Left cardiac atrium (tissue), 4 donors: ENCODE results near the gene RYR3. TPM values are rescaled to one million over a fixed set of nuclear protein-coding genes. Genes with fewer than 3 reads are reported as not detected.

ENCODE experiments used
- ATAC-seq, 2 donors: fragments of 200-7000 bp; cut with Tn5 transposase; one replicate each; pipeline ENCODE4 v1.9.1; 2020; ENCODE audit warnings: mild to moderate bottlenecking in 2 of 2, moderate library complexity in 2 of 2
- DNase-seq: peaks from one replicate; pipeline ENCODE4 v3.0.0-alpha.2; 2020
- intact Hi-C, 2 donors: fragments of 100-400 bp; cut with DNase I; formaldehyde crosslinking; loops; one replicate each; pipeline versions ENCODE4 v1.14.1 to v1.15.1; 2022 to 2023
- total RNA-seq, 2 donors: library from RNA; stranded (reverse); fragmentation: NEBNext Ultra II Directional; extraction: Animal tissue kit (Norgen Biotek cat#: 25700); gene quantifications; one replicate each; pipeline ENCODE4 v1.2.1, GENCODE V29; 2021
- donor health status: DM: no; HTN: yes; CAD: no.
- donor health status: DM: no; HTN: yes; CAD: no; lungs with severe emphysema.
- donor health status: DM: yes; HTN: yes; CAD: no.
- donor health status: Dilated cardiomyopathy.

The RYR3 gene
- total RNA-seq, 2 donors from 2014 or later: 0.15 to 0.21 TPM

GRCh38 chr15:33473714-33474113, 162.9 kb downstream of the RYR3 start:
- intact Hi-C loops: no loop called here
- no peak for DNase-seq
- ATAC-seq: no peak

- ATAC-seq: no peak
- intact Hi-C loops: no loop called here
- DNase-seq: no peak
Observed at GRCh38 chr15:33476076-33476475, 165.3 kb downstream of the RYR3 start.

GRCh38 chr15:33476908-33477307, 166.1 kb downstream of the RYR3 start:
- no peak for DNase-seq
- no peak for ATAC-seq
- intact Hi-C loops: no loop called here

GRCh38 chr15:33489335-33489734, 178.6 kb downstream of the RYR3 start:
- intact Hi-C loops: no loop called here
- no peak for DNase-seq
- no peak for ATAC-seq

- DNase-seq: no peak
Observed at GRCh38 chr15:33490703-33491102, 179.9 kb downstream of the RYR3 start.

GRCh38 chr15:33492434-33493052, 181.8 kb downstream of the RYR3 start:
- DNase-seq: no peak
- intact Hi-C loops: no loop called here
- ATAC-seq: peak; percentile 65 to 68

More at GRCh38 chr15:33490703-33491102, 179.9 kb downstream of the RYR3 start:
- no peak for ATAC-seq
- intact Hi-C loops: no loop called here

- ATAC-seq (no peak), DNase-seq (no peak)
- intact Hi-C loops: no loop called here
Observed at GRCh38 chr15:33494306-33494705, 183.5 kb downstream of the RYR3 start.

GRCh38 chr15:33500432-33501195, 189.8 kb downstream of the RYR3 start:
- intact Hi-C loops: no loop called here
- no peak for DNase-seq
- ATAC-seq: no peak

GRCh38 chr15:33503681-33504080, 192.9 kb downstream of the RYR3 start:
- DNase-seq: no peak
- ATAC-seq: no peak
- intact Hi-C loops: no loop called here

GRCh38 chr15:33506781-33507296, 196.1 kb downstream of the RYR3 start:
- DNase-seq (no peak), ATAC-seq (no peak)
- intact Hi-C loops: no loop called here

- intact Hi-C loops: no loop called here
- no peak for DNase-seq
- no peak for ATAC-seq
Observed at GRCh38 chr15:33508703-33509102, 197.9 kb downstream of the RYR3 start.

GRCh38 chr15:33515121-33515520, 204.4 kb downstream of the RYR3 start:
- no peak for DNase-seq
- no peak for ATAC-seq
- intact Hi-C loops: no loop called here

- ATAC-seq: no peak
- intact Hi-C loops: no loop called here
Observed at GRCh38 chr15:33516563-33516962, 205.8 kb downstream of the RYR3 start.

GRCh38 chr15:33517944-33518343, 207.2 kb downstream of the RYR3 start:
- intact Hi-C loops: no loop called here
- no peak for ATAC-seq
- DNase-seq: no peak

More at GRCh38 chr15:33516563-33516962, 205.8 kb downstream of the RYR3 start:
- no peak for DNase-seq

GRCh38 chr15:33518421-33518820, 207.7 kb downstream of the RYR3 start:
- intact Hi-C loops: no loop called here
- DNase-seq (no peak), ATAC-seq (no peak)

- DNase-seq (no peak), ATAC-seq (no peak)
- intact Hi-C loops: no loop called here
Observed at GRCh38 chr15:33524274-33524673, 213.5 kb downstream of the RYR3 start.

- no peak for ATAC-seq
- DNase-seq: no peak
- intact Hi-C loops: no loop called here
Observed at GRCh38 chr15:33526532-33526931, 215.8 kb downstream of the RYR3 start.

- intact Hi-C loops: no loop called here
- no peak for ATAC-seq
- DNase-seq: no peak
Observed at GRCh38 chr15:33533197-33533596, 222.4 kb downstream of the RYR3 start.

- ATAC-seq (no peak), DNase-seq (no peak)
- intact Hi-C loops: no loop called here
Observed at GRCh38 chr15:33534642-33535041, 223.9 kb downstream of the RYR3 start.

GRCh38 chr15:33535135-33535534, 224.4 kb downstream of the RYR3 start:
- no peak for ATAC-seq
- intact Hi-C loops: no loop called here
- DNase-seq: no peak
